ENCODE measurements around the gene PNCK.
"Not testable (repeated sequence)": the region's sequence is repeated elsewhere in the genome, so short reads cannot be mapped to it uniquely, and the experiment has no call there.

The PNCK gene

DNA sequence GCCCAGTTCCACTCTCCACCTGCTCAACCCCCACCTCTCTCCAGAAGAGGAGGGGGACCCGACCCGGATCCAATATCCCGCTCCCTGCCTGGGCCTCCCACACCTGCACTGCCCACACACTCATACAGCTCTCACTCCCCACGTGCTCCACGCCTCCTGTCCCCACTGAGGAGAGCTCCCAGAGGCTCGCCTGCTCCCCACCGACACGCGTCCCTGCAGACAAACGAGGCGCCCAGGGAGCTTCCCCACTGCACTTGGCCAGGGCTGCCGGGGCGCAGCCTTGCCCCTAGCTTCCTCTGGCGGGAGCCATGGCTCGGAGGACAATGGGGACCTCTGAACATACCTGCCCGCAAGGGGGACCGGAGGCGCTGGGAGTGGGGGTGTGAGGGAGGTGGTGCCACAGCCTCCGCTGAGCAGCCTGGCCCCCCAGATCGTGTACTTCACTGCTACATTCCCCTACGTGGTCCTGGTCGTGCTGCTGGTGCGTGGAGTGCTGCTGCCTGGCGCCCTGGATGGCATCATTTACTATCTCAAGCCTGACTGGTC, 19.1 kb upstream of the PNCK start:
- no peak overlapping the region for H3K4me3 ChIP-seq (ENCODE audit: control insufficient read depth, low read depth, low read length)
- DNase-seq (ENCODE audit: low read depth): no peak
- TF ChIP-seq, protein P1, sequence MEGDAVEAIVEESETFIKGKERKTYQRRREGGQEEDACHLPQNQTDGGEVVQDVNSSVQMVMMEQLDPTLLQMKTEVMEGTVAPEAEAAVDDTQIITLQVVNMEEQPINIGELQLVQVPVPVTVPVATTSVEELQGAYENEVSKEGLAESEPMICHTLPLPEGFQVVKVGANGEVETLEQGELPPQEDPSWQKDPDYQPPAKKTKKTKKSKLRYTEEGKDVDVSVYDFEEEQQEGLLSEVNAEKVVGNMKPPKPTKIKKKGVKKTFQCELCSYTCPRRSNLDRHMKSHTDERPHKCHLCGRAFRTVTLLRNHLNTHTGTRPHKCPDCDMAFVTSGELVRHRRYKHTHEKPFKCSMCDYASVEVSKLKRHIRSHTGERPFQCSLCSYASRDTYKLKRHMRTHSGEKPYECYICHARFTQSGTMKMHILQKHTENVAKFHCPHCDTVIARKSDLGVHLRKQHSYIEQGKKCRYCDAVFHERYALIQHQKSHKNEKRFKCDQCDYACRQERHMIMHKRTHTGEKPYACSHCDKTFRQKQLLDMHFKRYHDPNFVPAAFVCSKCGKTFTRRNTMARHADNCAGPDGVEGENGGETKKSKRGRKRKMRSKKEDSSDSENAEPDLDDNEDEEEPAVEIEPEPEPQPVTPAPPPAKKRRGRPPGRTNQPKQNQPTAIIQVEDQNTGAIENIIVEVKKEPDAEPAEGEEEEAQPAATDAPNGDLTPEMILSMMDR (conservative IDR thresholded peaks at IDR 0.05; ENCODE audit: control insufficient read depth, insufficient read depth, low read depth, low read length): no peak

DNA sequence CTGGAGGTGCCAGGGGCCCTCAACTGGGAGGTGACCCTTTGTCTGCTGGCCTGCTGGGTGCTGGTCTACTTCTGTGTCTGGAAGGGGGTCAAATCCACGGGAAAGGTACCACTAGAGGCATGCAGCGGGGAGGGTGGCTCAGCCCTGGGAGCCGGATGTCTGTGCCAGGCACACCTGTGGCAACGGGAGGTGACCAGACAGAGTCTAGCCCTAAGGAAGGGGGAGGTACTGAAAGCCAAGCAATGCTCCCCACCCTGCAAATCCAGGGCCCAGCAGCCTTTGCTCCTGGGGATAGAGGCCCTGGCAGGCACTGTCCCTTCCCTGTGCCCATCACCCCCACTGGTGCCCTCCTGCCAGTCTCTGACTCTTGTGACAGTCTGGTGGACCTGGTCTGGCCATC, 18.4 kb upstream of the PNCK start:
- H3K4me3 ChIP-seq (ENCODE audit: control insufficient read depth, low read depth, low read length): no peak overlapping the region
- TF ChIP-seq, protein P1 (conservative IDR thresholded peaks at IDR 0.05; ENCODE audit: control insufficient read depth, insufficient read depth, low read depth, low read length): no peak

DNA sequence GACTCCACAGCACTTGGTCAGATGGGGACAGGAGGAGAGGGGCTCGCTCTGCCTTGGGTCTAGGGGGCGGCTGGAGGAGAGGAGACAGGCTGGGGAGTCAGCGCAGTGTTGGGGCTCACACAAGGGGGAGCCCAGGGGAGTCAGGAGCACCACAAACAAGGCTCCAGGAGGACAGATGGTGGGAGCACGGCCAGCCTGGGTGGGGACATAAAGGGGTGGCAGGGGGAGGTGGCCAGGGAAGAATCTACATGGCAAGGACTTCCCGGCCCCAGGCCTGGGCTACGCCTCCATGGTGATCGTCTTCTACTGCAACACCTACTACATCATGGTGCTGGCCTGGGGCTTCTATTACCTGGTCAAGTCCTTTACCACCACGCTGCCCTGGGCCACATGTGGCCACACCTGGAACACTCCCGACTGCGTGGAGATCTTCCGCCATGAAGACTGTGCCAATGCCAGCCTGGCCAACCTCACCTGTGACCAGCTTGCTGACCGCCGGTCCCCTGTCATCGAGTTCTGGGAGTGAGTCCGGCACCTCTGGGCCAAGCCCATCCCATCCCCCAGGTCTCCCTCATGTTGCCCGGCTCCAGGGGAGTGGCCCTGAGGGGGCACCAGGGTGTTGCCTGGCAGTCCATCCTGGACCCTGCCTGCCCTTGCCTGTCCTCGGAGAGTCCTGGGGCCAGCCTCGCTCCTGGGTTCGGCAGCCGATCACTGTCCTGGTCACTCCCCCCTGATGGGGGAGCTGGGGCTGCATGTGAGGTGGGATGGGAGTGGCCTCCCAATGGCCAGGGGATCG, 17.6 kb upstream of the PNCK start:
- H3K4me3 ChIP-seq (ENCODE audit: control insufficient read depth, low read depth, low read length): not testable (repeated sequence)

More for the DNA sequence above, 18.4 kb upstream of the PNCK start:
- no peak for DNase-seq (ENCODE audit: low read depth)

DNA sequence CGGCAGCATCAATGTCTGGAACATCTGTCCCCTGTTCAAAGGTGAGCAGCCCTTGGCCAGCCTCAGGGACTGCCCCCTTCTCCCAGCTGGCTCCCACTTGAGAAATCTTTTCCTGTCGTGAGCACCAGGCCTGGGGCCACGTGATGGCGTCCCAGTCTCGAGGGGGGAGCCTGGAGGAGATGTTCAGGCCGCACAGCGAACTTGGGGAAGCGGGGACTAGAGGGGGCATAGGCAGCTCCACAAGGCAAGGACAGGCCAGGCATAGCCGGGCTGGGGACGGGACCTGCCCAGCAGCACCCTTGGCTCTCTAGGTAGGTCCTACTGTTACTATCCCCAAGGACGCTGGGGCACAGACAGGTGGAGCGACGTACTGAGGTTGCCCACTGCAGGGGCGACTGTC, 16.9 kb upstream of the PNCK start:
- TF ChIP-seq, protein P1 (conservative IDR thresholded peaks at IDR 0.05; ENCODE audit: control insufficient read depth, insufficient read depth, low read depth, low read length): no peak
- no peak for DNase-seq (ENCODE audit: low read depth)
- no peak overlapping the region for H3K4me3 ChIP-seq (ENCODE audit: control insufficient read depth, low read depth, low read length)

More for the DNA sequence above, 17.6 kb upstream of the PNCK start:
- not testable (repeated sequence) for DNase-seq (ENCODE audit: low read depth)

DNA sequence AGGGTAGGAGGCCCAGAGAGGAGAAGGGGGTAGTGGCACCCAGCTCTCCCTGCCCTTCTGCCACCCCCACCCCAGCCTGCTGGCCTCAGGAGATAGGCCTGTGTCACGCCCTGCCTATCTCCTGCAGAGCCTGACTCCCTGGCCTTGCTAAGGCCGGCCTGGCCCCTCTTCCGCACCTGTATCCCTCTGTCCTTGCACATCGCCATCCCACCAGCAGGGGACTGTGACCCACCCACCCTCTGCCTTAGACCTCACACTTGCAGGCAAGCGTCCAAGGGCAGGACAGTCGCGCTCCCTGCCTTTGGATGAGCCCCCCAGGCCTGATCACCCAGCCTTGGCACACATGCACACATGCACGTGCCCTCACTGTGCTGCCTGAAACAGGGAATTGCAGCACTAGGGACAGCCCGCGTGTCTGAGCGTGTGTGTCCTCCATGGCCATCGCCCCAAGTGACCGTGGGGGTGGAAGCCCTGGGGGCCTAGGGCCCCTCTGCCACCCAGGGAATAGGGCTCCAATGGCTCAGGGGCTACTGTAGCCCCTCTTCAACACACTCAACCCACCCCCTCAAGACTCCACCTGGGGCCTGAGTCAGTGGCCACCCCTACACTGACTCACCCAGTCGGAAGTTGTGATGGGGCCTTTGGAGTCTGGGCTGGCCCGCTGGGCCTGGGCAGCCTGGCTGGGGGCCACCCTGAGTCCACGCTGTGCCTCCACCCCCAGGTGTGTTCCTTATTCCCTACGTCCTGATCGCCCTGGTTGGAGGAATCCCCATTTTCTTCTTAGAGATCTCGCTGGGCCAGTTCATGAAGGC, 16.2 kb upstream of the PNCK start:
- DNase-seq (ENCODE audit: low read depth): no peak
- TF ChIP-seq, protein P1 (conservative IDR thresholded peaks at IDR 0.05; ENCODE audit: control insufficient read depth, insufficient read depth, low read depth, low read length): peak; percentile 2
- H3K4me3 ChIP-seq (ENCODE audit: control insufficient read depth, low read depth, low read length): no peak overlapping the region

DNA sequence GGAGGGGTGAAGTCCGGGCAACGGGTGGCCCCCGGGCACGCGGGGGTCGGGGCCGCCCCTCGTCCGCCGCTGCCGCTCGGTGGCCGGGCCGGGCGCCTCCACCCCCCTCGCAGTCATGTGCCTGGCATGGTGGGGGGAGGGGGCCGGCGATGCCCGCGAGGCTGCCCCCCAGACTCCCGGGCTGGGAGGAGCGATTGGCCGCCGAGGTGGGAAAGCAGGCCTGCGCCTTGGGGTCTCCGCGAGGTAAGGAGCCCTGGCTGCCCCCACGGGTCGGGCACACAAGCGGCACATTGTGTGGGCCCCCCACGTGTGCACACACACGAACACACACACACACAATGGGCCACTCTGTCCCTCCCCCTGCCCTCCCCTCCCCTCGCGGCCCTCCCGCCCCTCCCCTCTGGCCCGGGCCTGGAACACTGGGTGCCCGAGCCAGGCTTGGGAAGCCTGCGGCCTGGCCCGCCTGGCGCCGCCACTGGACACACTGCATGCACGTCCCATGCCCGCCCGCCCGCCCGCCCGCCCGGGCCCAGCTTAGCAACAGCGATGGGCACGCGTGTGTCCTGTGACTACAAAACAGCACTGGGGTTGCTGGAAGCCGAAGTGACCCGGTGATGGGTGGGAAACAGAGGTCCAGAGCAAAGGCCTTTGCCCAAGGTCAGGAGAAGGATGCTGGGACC, 15.4 kb upstream of the PNCK start:
- TF ChIP-seq, protein P1 (conservative IDR thresholded peaks at IDR 0.05; ENCODE audit: control insufficient read depth, insufficient read depth, low read depth, low read length): no peak
- peak overlapping the region; percentile 26 for H3K4me3 ChIP-seq (ENCODE audit: control insufficient read depth, low read depth, low read length)
- DNase-seq (ENCODE audit: low read depth): no peak
